HG02678 (cell line): Measurements from ENCODE around the gene SYCE1.
A peak's percentile ranks its signal among the peaks of the same experiment; 100 is the strongest.
"Not testable (repeated sequence)": the region's sequence is repeated elsewhere in the genome, so short reads cannot be mapped to it uniquely, and the experiment has no call there.

Source experiments
- ATAC-seq: cut with Tn5 transposase; IDR thresholded peaks from one replicate; pipeline ENCODE4 v1.9.1; 2021; ENCODE audit warnings: mild to moderate bottlenecking, moderate library complexity; ENCODE audit not compliant: unreplicated experiment

Gene SYCE1

GRCh38 chr10:133559216-133559615, 6.2 kb downstream of the SYCE1 start:
- no peak for ATAC-seq

GRCh38 chr10:133557381-133557780, 8.0 kb downstream of the SYCE1 start:
- no peak for ATAC-seq

- ATAC-seq = no peak
Observed at GRCh38 chr10:133555521-133555920, 9.9 kb downstream of the SYCE1 start.

DNA sequence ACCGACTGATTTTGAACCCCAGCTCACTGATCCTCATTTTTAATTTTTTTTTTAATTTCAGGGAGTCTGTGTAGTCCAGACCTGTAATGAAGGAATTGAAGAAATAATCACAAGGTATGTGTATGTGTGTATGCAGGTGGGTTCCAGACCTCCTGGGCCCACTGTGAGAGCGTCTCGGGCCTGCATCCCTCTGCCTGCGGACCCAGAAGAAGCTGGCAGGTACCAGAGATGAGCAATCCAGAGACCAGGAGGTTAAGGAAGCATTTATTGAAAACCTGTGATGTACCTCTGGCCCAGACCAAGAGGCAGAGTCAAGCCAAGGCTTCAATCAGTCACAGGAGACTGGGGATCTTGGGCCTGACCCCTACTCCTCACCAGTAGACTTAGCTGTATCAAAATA, 10.8 kb downstream of the SYCE1 start:
- no peak for ATAC-seq

- ATAC-seq = no peak
Observed at GRCh38 chr10:133544506-133544905, 20.9 kb downstream of the SYCE1 start.

DNA sequence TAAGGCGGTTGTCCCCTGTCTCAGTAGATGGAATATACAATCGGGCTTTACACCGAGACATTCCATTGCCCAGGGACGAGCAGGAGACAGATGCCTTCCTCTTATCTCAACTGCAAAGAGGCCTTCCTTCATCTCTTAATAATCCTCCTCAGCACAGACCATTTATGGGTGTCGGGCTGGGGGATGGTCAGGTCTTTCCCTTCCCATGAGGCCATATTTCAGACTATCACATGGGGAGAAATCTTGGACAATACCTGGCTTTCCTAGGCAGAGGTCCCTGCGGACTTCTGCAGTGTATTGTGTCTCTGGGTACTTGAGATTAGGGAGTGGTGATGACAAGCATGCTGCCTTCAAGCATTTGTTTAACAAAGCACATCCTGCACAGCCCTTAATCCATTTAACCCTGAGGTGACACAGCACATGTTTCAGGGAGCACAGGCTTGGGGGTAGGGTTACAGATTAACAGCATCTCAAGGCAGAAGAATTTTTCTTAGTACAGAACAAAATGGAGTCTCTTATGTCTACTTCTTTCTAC, 23.9 kb downstream of the SYCE1 start:
- ATAC-seq = not testable (repeated sequence)

DNA sequence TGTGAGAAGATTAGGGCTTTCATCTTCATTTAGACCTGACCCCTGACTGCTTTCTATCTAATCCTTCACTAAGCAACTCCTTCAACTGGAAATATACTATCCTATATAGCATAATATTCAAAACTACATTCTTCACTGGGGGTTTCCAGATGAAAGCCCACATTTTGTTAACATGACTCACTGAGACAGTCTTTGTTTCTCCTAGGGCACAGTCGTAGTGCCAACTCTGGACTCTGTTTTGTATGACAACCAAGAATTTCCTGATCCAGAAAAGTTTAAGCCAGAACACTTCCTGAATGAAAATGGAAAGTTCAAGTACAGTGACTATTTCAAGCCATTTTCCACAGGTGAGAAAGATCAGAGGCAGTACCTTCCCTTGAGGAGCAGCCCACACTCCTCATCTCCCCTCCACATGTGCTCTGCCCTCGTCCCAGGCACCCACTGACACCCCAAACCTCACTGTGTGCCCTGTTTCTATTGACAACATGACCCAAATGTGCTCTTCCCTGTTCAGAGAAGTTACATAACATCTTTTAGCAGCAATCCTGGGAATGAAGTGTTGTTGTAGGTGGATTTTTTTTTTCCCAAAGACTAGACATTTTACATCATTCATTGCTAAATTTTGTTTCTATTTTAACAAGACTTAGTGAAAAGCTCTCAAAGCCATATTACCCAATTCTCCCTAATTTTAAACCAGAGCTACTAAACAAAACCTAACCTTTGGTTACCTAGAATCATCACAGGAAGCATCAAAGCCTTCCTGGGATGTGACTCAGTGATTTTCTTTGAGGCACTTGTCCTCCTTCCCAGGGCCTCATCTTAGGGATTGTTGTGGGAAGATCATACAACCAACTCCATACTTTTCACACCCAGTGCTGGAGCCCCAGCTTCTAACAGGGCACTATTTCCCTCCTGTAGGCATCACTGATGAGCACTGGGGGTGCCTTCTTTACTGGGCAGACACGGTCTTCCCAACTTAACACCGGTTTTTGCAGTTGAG, 27.5 kb downstream of the SYCE1 start:
- ATAC-seq = no peak

- ATAC-seq = no peak
Observed at GRCh38 chr10:133536198-133536597, 29.2 kb downstream of the SYCE1 start.

DNA sequence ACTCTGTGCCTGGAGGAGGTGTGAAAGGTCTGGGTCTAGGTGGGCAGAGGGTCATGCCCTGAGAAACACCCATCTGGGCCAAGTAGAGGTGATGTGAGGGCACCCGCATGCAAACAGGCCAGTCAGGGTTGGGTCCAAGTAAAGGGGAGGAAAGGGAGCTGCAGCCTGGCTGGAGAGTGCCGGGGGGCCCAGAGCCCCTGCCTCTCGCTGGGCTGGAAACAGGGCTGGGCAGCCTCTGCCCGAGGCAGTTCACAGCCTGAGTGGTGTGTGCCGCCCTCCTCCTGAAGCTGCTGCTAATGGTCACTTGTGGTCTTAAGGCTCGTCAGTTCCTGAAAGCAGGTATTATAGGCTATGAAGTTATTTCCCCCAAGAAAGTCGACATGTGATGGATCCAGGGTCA, 31.0 kb downstream of the SYCE1 start:
- ATAC-seq = no peak

DNA sequence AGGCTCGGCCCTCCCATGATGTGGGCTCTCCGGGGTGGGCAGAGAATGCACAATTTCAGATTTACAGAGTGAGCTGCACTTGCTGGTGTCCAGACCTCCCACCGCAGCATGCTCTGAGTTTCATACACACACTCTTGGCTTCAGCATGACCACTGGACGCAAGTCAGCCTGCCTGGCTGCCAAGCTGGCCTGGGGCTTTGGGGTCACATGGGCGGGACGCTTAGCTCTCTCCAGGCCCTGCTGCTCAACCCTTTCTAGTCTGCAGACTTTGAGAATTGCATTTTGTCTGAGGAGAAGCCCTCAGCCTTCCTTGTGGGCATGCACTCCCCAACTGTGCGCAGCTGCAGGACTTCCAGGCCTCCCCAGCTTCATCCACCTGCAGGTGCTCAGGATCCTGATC, 32.5 kb downstream of the SYCE1 start:
- no peak for ATAC-seq

GRCh38 chr10:133530506-133530905, 34.9 kb downstream of the SYCE1 start:
- no peak for ATAC-seq

DNA sequence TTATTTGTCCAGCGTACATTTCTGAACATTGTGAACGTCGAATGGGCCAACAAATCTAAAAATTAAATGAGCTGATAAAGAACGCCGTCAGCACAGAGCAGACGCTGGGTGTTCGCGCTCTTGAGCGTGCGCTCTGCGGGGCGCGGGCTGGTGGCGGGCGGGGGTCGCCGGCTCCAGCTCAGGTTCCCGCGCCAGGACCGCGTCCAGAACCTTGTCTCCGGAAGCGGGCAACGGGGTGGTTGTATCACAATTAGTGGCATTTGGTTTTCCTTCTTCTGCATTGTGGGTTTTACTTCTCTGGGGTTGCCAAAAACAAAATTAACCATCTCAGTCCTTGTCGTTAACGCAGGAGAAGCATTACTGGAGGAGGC, 35.8 kb downstream of the SYCE1 start:
- ATAC-seq = no peak

- no peak for ATAC-seq
Observed at GRCh38 chr10:133528845-133529575, 36.4 kb downstream of the SYCE1 start.

- no peak for ATAC-seq
Observed at GRCh38 chr10:133528296-133528844, 37.0 kb downstream of the SYCE1 start.

- ATAC-seq = no peak
Observed at GRCh38 chr10:133527771-133528271, 37.6 kb downstream of the SYCE1 start.

DNA sequence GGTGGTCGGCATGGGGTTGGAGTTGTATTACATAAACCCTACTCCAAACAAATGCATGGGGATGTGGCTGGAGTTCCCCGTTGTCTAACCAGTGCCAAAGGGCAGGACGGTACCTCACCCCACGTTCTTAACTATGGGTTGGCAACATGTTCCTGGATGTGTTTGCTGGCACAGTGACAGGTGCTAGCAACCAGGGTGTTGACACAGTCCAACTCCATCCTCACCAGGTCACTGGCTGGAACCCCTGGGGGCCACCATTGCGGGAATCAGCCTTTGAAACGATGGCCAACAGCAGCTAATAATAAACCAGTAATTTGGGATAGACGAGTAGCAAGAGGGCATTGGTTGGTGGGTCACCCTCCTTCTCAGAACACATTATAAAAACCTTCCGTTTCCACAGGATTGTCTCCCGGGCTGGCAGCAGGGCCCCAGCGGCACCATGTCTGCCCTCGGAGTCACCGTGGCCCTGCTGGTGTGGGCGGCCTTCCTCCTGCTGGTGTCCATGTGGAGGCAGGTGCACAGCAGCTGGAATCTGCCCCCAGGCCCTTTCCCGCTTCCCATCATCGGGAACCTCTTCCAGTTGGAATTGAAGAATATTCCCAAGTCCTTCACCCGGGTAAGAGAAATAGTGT, 38.3 kb downstream of the SYCE1 start, which contains the start of gene CYP2E1:
TSS of gene CYP2E1 (plus strand) at position 407 of the 632 bp plus-strand sequence. CDS start at position 440, 33 bp downstream.
- ATAC-seq = no peak

GRCh38 chr10:133525444-133525843, 39.9 kb downstream of the SYCE1 start:
- no peak for ATAC-seq

- ATAC-seq = no peak
Observed at GRCh38 chr10:133523631-133524203, 41.7 kb downstream of the SYCE1 start.

GRCh38 chr10:133520193-133520738, 45.1 kb downstream of the SYCE1 start:
- peak; percentile 98 for ATAC-seq

GRCh38 chr10:133518517-133518916, 46.9 kb downstream of the SYCE1 start:
- not testable (repeated sequence) for ATAC-seq
